HCEC 1CT (cell line): ENCODE measurements around the gene SUB1.
"Not testable (repeated sequence)": the region's sequence is repeated elsewhere in the genome, so short reads cannot be mapped to it uniquely, and the experiment has no call there.

Source experiments
- DNase-seq: peaks from one replicate; pipeline ENCODE4 v3.0.0-alpha.2; 2017

Gene SUB1

DNA sequence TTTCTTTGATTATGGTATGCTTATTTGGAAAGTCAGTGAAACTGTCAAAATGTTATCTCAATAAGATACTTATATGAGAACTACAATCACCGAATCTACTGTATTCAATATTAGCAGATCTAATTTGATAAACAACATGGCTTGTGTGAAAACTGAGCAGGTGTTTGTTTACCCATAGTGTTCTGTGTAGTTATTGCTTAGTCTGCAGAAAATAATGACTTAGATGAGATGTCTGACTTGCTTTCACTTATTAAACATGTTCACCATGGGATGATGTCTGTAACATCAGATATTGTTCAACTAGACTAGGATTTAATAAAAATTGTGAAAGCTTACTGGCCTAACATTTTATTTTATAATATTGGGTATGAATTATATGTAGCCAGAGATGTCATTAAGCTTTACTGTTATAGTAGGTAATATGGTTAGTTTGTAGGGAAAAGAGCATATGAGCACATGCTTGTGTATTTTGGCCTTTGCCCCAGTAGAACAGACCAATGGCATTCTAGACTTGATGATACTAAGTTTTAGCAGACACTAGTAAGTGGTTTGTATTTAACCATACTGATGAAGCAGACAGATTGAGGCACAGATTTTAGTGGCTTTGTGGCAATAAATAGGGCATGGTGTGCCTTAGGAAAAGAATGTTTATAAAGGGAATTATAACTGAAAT is 16.4 kb downstream of the SUB1 start:
- no peak for DNase-seq

DNA sequence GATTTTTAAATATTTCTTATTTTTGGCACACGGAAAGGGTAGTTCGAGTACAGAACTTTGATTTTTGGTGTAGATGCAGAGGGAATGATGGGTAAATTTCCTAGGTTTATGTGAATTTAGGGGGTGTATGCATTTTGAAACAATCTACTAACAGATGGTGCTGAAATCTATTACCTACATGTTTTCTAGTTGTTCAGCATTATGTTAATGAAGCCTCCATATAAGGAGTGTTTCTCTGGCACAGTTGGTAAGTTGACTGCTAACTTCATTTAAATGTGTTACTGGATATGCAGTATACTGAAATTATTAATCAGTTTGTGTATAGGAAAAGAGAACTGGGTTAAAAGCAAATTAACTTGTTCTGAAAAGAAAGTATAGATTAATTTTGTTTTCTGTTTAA is 17.5 kb downstream of the SUB1 start:
- DNase-seq = no peak

DNA sequence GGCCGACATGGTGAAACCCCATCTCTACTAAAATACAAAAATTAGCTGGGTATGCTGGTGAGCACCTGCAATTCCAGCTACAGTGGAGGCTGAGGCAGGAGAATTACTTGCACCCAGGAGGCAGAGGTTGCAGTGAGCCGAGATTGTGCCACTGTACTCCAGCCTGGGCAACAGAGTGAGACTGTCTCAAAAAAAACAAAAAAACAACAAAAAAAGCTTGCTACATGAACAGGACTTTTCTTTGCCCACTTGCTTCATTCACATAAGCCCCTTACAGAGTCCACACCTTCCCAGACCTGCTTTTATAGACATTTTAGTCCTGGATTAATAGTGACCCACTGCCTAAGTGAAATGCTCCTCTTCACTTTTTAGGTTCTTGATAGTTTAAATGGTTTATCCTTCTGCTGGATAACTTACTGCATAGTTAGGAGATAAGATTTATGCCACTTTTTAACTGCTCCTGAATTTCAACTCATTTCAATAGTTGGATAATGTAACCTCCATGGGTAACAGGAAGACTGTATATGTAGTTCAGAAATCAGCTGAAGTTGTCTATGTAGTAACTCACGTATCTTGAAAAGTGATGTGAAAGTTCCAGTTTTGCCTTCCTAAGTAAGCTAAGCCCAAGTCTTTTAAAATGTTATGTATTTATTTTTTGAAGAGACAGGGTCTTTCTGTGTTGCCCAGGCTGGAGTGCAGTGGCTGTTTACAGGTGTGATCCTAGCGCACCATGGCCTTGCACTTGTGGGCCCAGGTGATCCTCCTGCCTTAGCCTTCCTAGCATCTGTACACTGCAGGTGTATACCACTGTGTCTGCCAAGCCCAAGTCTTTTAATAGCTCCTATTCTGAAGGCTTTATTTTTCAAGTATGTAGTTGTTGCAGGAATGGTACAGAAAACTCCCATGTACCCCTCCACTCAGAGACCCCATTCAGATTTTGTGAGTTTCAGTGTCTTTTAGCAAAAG is 19.7 kb downstream of the SUB1 start:
- DNase-seq = no peak

- no peak for DNase-seq
These were observed 20.4 kb downstream of the SUB1 start for GRCh38 chr5:32605766-32606152.

- DNase-seq = no peak
These were observed 27.0 kb downstream of the SUB1 start for GRCh38 chr5:32612134-32612888.

GRCh38 chr5:32613050-32613672 is 27.8 kb downstream of the SUB1 start:
- peak; percentile 65 for DNase-seq

GRCh38 chr5:32615236-32615635 is 29.9 kb downstream of the SUB1 start:
- no peak for DNase-seq

DNA sequence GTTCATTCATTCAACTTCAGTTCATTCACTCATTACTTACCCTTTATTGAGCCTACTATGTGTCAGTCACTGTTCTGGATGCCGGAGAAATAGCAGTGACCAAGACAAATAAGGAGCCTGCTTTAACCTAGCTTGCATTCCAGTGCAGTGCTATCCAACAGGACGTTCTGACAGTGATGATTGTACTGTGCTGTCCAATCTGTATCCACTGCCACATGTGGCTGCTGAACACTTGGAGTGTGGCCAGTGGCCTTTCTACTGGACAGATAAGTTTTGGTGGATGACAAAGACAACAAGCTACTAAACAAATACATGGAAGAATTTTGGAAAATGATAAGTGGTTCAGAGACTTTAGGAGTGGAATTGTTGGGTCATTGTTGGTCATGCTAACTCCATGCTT is 33.6 kb downstream of the SUB1 start:
- no peak for DNase-seq

DNA sequence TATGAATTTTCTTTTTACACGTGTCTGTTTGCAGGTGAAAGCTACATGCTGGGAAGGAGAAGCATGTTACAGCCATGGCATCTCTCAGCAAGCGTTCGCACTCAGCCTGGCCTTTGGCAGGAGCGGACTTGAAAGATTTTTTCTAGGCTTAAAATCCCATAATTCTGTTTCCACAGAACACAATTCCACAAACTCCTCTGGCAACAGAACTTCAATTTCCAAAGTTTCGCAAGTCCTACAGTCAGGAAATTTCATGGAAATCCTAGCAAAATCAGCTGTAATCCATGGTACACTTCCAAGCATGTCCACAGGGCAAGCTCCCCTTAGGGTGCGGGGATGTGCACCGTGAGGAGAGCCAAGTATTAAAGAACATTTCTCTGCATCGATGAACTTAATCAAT is 35.9 kb downstream of the SUB1 start:
- DNase-seq = no peak

GRCh38 chr5:32625106-32625505 is 39.7 kb downstream of the SUB1 start:
- no peak for DNase-seq

DNA sequence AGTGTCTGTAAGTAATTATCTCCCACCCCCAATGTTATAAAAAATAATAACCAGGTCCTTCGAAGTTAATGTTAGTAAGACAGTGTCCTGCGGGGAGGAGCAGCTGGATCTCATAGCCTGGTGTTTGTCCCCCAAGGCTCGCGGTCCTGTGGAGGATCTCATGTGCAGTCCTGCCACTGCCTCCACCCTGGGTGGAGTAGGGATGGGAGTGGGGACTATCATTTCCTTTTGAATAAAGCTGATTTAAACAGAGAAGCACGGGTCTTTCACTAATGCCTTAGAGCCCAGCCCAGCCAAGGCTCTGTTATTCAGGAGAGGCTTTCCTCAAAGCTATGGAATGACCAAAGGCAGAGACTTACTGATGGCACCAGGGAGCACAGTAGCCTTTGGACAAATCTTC is 40.2 kb downstream of the SUB1 start:
- no peak for DNase-seq

DNA sequence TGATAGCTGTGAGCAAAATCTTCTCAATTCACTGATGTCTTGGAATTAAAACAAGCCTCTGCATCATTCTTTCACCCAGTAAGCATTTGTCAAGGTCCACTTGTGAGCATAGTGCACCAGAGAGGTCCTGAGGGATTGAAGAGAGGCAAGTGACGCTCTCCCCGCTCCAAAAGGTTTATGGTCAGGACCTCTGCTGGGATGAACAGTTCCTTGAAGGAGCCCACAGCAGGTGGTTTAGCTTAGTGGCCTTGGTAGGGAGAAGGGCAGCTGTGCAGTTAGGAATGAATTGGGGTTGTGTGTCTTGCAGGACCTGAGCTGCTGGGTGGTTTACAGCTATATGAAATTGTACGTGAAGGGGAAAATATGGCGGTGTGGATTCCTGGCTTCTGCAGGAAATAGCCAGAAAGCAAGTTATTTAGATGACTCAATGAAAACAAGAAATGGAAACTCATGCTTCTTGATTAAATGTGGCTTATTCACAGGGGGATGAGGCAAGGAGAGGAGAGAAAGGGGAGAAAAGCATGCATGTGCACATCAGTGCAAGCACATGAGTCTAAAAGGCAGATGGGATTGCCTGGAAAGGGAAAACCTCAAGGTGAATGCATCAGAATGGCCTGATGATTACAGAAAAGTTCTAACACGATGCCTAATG is 42.0 kb downstream of the SUB1 start:
- DNase-seq = no peak

DNA sequence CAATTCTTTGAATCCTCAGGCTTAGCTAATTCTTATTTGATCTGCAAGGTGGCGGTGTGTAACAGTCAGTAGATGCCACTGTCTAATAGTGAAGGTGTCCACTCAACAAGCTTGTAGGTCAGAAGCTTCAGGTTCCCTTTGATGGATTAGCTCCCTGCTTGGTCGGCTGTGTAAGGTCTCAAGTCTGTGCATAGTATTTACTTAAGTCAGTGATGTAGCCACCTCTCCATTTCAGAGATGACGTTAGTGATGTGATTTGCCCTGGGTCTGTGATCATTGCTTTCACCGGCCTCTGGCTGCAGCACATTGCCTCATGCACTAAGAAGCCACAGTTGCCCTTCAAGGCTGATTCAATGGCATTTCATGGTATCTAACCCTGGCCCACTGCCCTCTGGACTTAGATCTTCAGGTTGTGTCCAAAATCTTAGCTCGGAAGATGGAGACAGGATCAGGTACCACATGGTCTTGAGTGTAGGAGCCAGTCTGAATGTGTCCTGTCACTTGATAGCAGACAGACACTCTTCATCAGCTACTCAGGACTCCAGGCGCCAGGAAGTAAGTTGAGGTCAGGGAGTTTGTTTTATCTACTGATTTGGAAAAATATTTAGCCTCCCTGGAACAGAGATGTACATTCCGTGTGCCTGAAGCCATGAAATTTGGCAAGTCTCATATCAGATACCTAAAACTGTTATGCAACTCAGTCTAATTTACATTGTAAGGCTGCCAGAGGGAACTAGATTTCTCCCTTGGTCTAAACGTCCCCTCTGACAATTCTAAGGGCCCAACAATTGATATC is 42.9 kb downstream of the SUB1 start:
- DNase-seq = no peak

DNA sequence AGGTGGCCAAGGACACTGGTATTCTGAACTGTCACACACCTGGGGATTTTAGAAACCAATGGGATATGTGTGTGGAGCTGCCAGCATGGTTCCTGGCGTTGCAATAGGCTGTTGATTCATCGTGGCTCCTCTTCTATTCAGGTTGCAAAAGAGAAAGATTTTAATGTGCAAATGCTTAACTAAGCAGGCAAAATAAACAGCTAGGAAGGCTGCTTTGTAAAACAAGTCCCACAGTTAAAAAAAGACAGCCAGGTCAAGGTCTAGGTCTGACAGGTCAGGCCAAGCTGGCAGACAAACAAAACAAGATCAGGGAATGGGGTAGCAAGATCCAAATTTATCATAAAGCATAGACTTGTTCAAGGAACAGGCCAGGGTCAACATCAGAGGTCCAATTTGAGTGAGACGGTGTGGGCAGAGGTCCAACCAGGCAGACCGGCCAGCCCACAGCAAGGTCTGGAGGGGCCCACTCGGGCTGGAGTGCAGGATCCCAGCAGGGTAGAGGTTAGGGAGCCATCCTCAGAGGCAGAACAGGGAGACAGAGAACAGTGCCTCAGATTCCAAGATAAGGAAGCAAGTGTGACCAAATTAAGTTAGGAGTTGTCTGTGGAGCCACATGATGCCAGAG is 45.6 kb downstream of the SUB1 start:
- DNase-seq = no peak

DNA sequence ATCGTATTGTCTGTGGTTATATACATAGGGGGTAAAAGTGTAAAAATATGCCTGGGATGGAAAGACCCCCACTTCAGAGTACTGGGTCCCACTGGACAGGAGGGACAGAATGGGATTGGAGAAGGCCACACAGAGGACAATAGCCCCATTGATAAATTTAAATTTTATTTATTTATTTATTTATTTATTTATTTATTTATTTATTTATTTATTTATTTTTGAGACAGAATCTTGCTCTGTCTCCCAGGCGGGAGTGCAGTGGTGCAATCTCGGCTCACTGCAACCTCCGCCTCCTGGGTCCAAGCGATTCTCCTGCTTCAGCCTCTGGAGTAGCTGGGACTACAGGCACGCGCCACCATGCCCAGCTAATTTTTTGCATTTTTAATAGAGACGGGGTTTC is 47.7 kb downstream of the SUB1 start:
- not testable (repeated sequence) for DNase-seq

DNA sequence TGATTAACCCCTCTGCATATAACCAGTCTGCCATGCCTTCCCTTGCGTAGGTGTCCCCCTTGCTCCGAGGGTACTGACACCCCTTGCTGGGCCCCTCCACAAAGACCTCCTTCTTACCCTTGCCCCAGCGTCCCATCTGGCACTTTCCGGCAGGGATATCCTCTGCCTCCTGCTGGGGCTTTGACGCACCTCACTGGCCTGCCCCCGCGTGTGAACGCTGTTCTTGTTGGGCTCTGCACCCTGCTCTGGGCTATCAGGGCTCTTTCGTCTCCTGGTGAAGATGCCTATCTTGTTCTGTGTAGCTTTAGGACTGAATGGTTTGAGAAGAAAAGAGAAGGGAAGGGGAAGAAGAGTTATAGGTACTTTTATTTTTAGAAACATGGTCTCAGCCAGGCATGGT is 53.0 kb downstream of the SUB1 start:
- no peak for DNase-seq

GRCh38 chr5:32639943-32640342 is 54.6 kb downstream of the SUB1 start:
- no peak for DNase-seq

DNA sequence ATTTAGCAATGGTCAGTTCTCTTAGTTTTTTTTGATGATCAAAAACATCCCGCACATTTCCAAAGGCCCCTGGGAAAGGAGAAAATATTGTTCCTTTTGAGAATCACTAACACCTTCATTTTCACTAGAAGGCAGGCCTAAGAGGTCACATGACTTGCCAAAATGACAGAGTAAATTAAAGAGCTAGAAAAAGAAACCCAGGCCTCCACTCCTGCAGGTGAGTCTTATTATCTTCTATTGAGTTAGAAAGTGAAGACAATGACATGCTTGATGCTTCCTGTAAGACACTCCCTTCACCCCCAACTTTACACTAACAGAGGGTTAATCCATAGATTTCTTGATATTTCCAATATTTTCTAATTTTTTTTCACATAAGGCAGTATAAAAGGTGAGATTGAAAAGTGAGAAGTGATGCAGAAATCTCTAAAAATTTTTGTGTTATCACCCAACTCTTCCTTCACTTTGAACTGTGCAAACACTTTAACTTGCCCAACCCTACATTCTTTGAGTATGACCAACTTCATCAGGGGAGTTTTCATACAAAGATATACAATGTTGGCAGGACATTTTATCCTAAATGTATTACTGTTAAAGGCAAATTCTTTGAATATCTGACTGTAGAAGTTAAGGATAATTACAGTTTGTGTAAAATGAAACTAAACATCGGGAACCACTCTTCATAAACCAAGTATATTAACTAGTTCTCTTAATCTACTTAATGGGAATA is 57.1 kb downstream of the SUB1 start:
- DNase-seq = peak; percentile 33

DNA sequence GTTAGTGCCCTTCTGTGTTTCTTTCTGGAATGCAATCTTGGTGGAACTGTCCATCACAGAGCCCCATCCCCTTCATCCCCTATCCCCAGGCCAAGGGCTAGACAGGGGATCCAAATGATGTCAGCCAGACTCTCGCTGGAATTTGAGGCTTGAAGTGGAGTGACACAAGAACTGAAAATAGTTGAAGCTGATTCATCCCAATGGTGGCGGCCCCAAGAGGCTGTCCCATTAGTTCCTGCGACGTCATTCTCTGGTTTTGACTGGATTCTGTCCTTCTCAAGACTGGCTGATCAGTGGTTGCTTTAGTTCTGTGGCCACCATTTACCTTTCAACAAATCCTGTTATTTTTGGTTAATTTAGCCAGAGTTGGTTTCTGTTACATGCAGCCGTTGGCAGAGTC is 59.9 kb downstream of the SUB1 start:
- no peak for DNase-seq
